Measurements from ENCODE around the gene RBBP5.

GRCh38 chr1:205171369-205171768 lies 49.6 kb upstream of the RBBP5 start:
- no peak for TF ChIP-seq CTCF (IDR thresholded peaks at IDR 0.05)
- no peak for TF ChIP-seq POLR2AphosphoS5 (IDR thresholded peaks at IDR 0.05)
